Hepatocyte (in vitro differentiated cells): Measurements from ENCODE around the gene TMEM131L. TPM values are rescaled to one million over a fixed set of nuclear protein-coding genes. Genes with fewer than 3 reads are reported as not detected.

Experiments used
- DNase-seq: peaks from one replicate; pipeline ENCODE4 v3.0.0-alpha.2; 2016; ENCODE audit warnings: low spot score
- H2AFZ ChIP-seq: fragments of 200-600 bp; sonication (generic); 2 replicates; pipeline ENCODE4 v1.6.0; 2016; ENCODE audit warnings: antibody characterized with exemption, mild to moderate bottlenecking
- H3K27ac ChIP-seq: fragments of 200-600 bp; sonication (generic); 2 replicates; pipeline ENCODE4 v1.5.1; 2016; ENCODE audit warnings: mild to moderate bottlenecking
- H3K27me3 ChIP-seq: fragments of 200-600 bp; sonication (generic); 2 replicates; pipeline ENCODE4 v1.6.1; 2016
- H3K36me3 ChIP-seq: fragments of 200-600 bp; sonication (generic); replicated peaks from 2 replicates; pipeline ENCODE4 v1.5.1; 2016; ENCODE audit warnings: low read depth; ENCODE audit not compliant: insufficient read depth
- H3K4me1 ChIP-seq: fragments of 200-600 bp; sonication (generic); 2 replicates; pipeline ENCODE4 v1.5.1; 2016; ENCODE audit warnings: mild to moderate bottlenecking, moderate library complexity; ENCODE audit not compliant: insufficient read depth
- H3K4me2 ChIP-seq: fragments of 200-600 bp; sonication (generic); 2 replicates; pipeline ENCODE4 v1.6.0; 2016
- H3K4me3 ChIP-seq: fragments of 200-600 bp; sonication (generic); 2 replicates; pipeline ENCODE4 v1.5.1; 2016; ENCODE audit warnings: mild to moderate bottlenecking
- H3K79me2 ChIP-seq: fragments of 200-600 bp; sonication (generic); 2 replicates; pipeline ENCODE4 v1.6.0; 2017; ENCODE audit warnings: mild to moderate bottlenecking
- H3K9me2 ChIP-seq: fragments of 200-600 bp; sonication (generic); replicated peaks from 2 replicates; pipeline ENCODE4 v1.6.0; 2017; ENCODE audit warnings: mild to moderate bottlenecking; ENCODE audit not compliant: insufficient read depth
- H3K9me3 ChIP-seq: fragments of 200-600 bp; sonication (generic); 2 replicates; pipeline ENCODE4 v1.5.1; 2016; ENCODE audit warnings: low read depth, mild to moderate bottlenecking
- H4K20me1 ChIP-seq: fragments of 200-600 bp; sonication (generic); 2 replicates; pipeline ENCODE4 v1.6.0; 2016; ENCODE audit warnings: mild to moderate bottlenecking; ENCODE audit not compliant: insufficient read depth, poor library complexity, severe bottlenecking
- EZH2 ChIP-seq: fragments of 200-600 bp; sonication (generic); IDR thresholded peaks from 2 replicates; pipeline ENCODE4 v1.6.1; 2016; ENCODE audit warnings: antibody characterized with exemption, mild to moderate bottlenecking, borderline replicate concordance
- EZH2phosphoT487 ChIP-seq: fragments of 200-600 bp; sonication (generic); IDR thresholded peaks from one replicate; pipeline ENCODE4 v1.6.1; 2018; ENCODE audit warnings: antibody characterized with exemption, mild to moderate bottlenecking, low read depth, moderate library complexity; ENCODE audit not compliant: unreplicated experiment, severe bottlenecking
- WGBS: methylation state at CpG from one replicate; pipeline ENCODE4 v1.1.6; 2016; ENCODE audit warnings: low lambda C conversion rate; ENCODE audit errors: missing lambda C conversion rate; 5-methylcytosine and 5-hydroxymethylcytosine counted together
- polyA plus RNA-seq: library from polyadenylated mRNA; unstranded; fragments of >200 nt; fragmentation: Nextera tagmentation; extraction: Ambion mirVana; gene quantifications from 2 replicates; pipeline ENCODE4 v1.2.1, GENCODE V29; 2016
- total RNA-seq: library from RNA; depleted of rRNA; stranded (reverse); fragments of >200 nt; gene quantifications from 2 replicates; pipeline ENCODE4 v1.2.3, GENCODE V29; 2014
- TF ChIP-seq, protein P1 (sequence below): fragments of 200-600 bp; sonication (generic); IDR thresholded peaks from 2 replicates; pipeline ENCODE4 v1.5.1; 2016; ENCODE audit warnings: antibody characterized with exemption, mild to moderate bottlenecking; ENCODE audit not compliant: poor library complexity

Gene TMEM131L
- total and polyA plus RNA-seq, 2 experiments from 2014 or later, result 6.3 to 10.5 TPM

GRCh38 chr4:153577053-153577452 is 110.9 kb downstream of the TMEM131L start:
- Histone ChIP-seq H3K36me3 (no peaks in the 10 kb centered on the region), H2AFZ (no peak overlapping the region), H3K4me1 (no peaks in the 10 kb centered on the region), H3K4me2 (no peak overlapping the region), H4K20me1 (no peaks in the 10 kb centered on the region), H3K27ac (no peak overlapping the region), H3K4me3 (no peak overlapping the region), H3K9me3 (no peaks in the 10 kb centered on the region), H3K27me3 (no peaks in the 10 kb centered on the region), H3K79me2 (no peaks in the 10 kb centered on the region), H3K9me2 (no peaks in the 10 kb centered on the region)
- DNase-seq, result no peak
- 78% methylated on average over 5 of the region's 5 CpGs for WGBS
- TF ChIP-seq EZH2 (no peak), EZH2phosphoT487 (no peak)
- TF ChIP-seq, protein P1, sequence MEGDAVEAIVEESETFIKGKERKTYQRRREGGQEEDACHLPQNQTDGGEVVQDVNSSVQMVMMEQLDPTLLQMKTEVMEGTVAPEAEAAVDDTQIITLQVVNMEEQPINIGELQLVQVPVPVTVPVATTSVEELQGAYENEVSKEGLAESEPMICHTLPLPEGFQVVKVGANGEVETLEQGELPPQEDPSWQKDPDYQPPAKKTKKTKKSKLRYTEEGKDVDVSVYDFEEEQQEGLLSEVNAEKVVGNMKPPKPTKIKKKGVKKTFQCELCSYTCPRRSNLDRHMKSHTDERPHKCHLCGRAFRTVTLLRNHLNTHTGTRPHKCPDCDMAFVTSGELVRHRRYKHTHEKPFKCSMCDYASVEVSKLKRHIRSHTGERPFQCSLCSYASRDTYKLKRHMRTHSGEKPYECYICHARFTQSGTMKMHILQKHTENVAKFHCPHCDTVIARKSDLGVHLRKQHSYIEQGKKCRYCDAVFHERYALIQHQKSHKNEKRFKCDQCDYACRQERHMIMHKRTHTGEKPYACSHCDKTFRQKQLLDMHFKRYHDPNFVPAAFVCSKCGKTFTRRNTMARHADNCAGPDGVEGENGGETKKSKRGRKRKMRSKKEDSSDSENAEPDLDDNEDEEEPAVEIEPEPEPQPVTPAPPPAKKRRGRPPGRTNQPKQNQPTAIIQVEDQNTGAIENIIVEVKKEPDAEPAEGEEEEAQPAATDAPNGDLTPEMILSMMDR, result no peak

DNA sequence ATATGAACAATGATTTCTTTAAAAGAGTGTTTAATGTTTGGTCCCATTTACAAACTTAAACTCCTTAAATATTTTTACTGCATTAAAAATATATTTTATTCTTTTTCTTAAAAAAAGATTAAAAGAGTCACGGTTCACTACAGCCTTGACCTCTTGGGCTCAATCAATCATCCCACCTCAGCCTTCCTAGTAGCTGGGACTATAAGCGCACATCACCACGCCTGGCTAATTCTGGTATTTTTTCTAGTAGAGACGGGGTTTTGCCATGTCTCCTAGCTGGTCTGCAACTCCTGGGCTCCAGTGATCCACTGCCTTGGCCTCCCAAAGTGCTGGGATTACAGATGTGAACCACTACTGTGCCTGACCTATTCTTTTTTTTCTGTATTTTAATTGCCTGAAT is 113.2 kb downstream of the TMEM131L start:
- H3K4me2 ChIP-seq, result no peak overlapping the region
- no peak overlapping the region for H3K27ac ChIP-seq
- no peaks in the 10 kb centered on the region for H3K27me3 ChIP-seq
- H3K9me2 ChIP-seq, result no peaks in the 10 kb centered on the region
- no peak for DNase-seq
- no peak overlapping the region for H3K4me3 ChIP-seq
- H3K79me2 ChIP-seq, result no peaks in the 10 kb centered on the region
- H3K9me3 ChIP-seq, result no peaks in the 10 kb centered on the region
- 93% methylated on average over 4 of the region's 4 CpGs for WGBS
- no peak overlapping the region for H2AFZ ChIP-seq
- TF ChIP-seq EZH2phosphoT487 (no peak), EZH2 (no peak)
- TF ChIP-seq, protein P1, result no peak
- no peaks in the 10 kb centered on the region for H3K36me3 ChIP-seq
- H4K20me1 ChIP-seq, result no peaks in the 10 kb centered on the region
- no peaks in the 10 kb centered on the region for H3K4me1 ChIP-seq

DNA sequence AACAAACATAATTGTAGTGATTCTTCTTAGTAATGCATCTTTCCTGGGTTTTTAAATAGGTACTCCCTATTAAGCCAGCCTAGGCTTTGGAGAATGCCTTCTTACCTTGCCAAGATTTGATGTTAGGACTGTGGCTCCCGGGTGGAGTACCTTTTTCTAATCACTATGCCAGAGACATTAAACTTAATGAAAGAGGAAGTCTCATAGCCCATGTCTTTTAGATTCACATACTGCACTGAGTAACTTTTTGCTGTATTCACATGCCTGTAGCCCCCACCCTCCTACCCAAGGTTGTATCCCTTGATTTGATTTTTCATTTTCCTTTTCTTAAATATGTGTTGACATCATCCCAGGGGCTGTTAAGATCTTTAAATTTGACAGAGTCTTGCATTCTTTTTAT is 113.7 kb downstream of the TMEM131L start:
- Histone ChIP-seq H3K4me2 (no peak overlapping the region), H3K4me1 (no peaks in the 10 kb centered on the region), H4K20me1 (no peaks in the 10 kb centered on the region), H3K4me3 (no peak overlapping the region), H3K27ac (no peak overlapping the region), H3K79me2 (no peaks in the 10 kb centered on the region), H3K36me3 (no peaks in the 10 kb centered on the region), H3K9me3 (no peaks in the 10 kb centered on the region), H2AFZ (no peak overlapping the region), H3K27me3 (no peaks in the 10 kb centered on the region), H3K9me2 (no peaks in the 10 kb centered on the region)
- no peak for DNase-seq
- 79% methylated on average over 1 of the region's 1 CpG for WGBS
- TF ChIP-seq EZH2 (no peak), EZH2phosphoT487 (no peak)
- TF ChIP-seq, protein P1, result no peak
